ENCODE measurements around the gene PPT2.
A peak's percentile ranks its signal among the peaks of the same experiment; 100 is the strongest.

Gene PPT2

GRCh38 chr6:32152769-32153563 lies 975 bp upstream of the PPT2 start:
- DNase-seq = peak; percentile 20

DNA sequence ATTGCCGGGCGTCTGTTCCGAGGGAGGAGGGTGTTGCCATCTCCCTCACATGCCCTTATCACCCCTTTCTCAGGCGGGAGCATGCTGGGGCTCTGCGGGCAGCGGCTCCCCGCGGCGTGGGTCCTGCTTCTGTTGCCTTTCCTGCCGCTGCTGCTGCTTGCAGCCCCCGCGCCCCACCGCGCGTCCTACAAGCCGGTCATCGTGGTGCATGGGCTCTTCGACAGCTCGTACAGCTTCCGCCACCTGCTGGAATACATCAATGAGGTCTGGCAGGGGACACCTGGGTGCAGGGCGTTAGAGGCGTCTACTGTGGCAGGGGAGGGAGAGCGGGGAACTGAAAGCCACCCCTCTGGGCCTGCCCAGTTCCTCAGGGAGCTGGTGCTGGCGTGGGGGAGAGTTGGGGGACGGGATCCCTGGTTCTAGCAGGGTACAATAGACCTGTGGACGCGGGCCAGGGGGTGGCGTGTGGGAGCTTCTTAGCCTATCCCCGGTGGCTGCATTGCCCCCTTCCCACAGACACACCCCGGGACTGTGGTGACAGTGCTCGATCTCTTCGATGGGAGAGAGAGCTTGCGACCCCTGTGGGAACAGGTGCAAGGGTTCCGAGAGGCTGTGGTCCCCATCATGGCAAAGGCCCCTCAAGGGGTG lies 697 bp downstream of the PPT2 start:
- peak; percentile 59 for DNase-seq

- no peak for DNase-seq
Measured at GRCh38 chr6:32156891-32157290, 3.0 kb downstream of the PPT2 start.

DNA sequence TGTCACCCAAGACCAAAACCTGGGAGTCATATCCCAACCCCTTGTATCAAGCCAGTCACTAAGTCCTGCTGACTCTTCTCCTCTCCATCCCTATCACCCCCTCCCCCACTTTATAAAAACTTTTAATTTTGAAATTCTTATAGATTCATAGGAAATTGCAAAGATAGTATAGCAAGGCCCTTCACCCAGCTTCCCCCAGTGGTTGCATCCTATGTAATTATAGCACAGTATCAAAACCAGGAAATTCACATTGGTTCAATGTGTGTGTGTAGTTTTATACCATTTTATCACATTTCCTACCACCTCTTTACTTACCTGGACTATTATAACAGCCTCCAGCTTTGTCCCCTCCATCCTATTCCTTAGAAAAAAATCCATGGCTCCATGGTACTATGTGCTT lies 4.1 kb downstream of the PPT2 start:
- no peak for DNase-seq

- no peak for DNase-seq
Measured at GRCh38 chr6:32163559-32164258, 9.8 kb downstream of the PPT2 start.

GRCh38 chr6:32164295-32164694 lies 10.4 kb downstream of the PPT2 start, which contains the start of gene EGFL8:
TSS of gene EGFL8 (plus strand) at chr6:32164595. CDS start at chr6:32166166, 1,571 bp downstream.
- DNase-seq = no peak

DNA sequence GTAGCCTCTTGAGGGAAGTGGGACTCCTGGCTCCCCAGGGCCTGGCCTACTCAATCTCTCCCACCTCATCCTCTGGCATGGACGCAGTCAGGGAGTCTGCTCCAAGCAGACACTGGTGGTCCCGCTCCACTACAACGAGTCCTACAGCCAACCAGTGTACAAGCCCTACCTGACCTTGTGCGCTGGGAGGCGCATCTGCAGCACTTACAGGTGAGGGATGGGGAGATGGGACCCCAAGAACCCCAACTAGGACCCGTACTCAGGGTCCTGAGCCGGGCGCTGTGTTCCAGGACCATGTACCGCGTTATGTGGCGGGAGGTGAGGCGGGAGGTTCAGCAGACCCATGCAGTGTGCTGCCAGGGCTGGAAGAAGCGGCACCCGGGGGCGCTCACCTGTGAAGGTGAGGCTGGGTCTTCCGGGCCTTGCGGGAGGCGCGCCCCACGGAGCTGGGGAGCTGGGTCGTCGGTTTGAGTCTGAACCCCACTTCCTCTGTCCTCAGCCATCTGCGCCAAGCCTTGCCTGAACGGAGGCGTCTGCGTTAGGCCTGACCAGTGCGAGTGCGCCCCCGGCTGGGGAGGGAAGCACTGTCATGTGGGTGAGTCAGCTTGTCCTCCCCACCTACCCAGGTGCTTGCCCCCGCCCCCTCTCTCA lies 12.6 kb downstream of the PPT2 start:
- DNase-seq = no peak

GRCh38 chr6:32167154-32167760 lies 13.3 kb downstream of the PPT2 start:
- DNase-seq = no peak

- DNase-seq = no peak
Measured at GRCh38 chr6:32167761-32168262, 13.9 kb downstream of the PPT2 start.

- DNase-seq = no peak
Measured at GRCh38 chr6:32168350-32168749, 14.4 kb downstream of the PPT2 start.

GRCh38 chr6:32168807-32169591 lies 15.1 kb downstream of the PPT2 start:
- no peak for DNase-seq

DNA sequence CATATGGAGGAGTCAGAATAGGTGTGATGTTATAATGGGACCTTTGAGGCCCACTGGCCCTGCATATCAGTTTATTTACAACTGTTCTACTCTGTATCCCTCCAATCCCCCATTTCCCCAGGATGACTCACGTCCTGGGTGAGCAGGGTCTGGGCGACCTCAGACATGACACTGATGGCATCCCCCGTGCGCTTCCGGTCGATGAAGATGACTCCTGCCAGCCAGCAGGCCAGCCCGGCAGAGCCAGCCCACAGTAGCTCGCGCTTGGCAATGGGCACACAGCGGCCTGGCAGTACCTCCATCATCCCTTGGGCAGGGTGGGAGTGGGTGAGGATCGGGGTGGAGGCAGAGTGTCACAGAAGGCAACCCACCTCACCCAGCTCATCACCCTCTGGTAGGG lies 16.4 kb downstream of the PPT2 start:
- DNase-seq = no peak

DNA sequence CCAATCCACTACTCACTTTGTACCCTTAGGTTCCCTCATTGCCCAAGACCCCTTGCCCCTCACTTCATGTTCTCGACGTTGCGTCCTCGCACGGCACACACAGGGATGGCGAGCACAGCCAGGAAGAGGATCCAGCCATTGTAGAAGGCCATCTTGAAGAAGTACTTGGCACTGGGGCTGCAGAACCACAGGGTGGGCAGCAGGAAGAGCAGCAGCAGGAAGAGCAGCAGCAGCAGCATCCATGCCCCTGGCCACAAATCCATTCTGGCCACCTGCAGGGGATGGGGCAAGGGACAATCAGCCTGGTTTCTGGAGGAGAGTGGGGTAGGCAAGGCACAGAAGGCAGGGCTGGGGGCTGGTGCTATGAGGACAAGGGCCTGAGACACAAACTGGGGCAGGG lies 17.3 kb downstream of the PPT2 start:
- no peak for DNase-seq

- DNase-seq = no peak
Measured at GRCh38 chr6:32173051-32173727, 19.2 kb downstream of the PPT2 start.

DNA sequence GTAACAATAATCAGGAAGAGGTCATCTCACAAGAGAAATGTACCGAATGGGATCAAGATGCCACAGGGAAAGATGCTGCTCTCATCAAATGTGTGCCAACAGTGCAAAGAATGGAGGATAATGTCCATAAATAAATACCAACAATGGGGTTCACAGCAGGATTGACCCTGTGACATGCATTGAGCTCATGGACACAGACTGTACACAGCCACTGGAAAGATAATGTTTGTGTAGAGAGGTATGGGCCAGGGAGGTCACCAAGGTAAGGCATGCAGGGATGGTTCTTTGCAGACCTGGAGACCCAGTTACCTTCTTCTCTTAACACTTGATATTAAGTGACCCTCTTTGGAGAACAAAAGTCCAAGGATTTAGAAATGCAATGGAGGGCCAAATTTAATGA lies 20.5 kb downstream of the PPT2 start:
- no peak for DNase-seq

GRCh38 chr6:32175322-32175710 lies 21.4 kb downstream of the PPT2 start:
- no peak for DNase-seq

- DNase-seq = peak; percentile 96
Measured at GRCh38 chr6:32175711-32176475, 22.0 kb downstream of the PPT2 start, which contains the start of gene AGPAT1. TSS of gene AGPAT1 (minus strand) at chr6:32176084. CDS start at chr6:32171496, 4,588 bp downstream.

DNA sequence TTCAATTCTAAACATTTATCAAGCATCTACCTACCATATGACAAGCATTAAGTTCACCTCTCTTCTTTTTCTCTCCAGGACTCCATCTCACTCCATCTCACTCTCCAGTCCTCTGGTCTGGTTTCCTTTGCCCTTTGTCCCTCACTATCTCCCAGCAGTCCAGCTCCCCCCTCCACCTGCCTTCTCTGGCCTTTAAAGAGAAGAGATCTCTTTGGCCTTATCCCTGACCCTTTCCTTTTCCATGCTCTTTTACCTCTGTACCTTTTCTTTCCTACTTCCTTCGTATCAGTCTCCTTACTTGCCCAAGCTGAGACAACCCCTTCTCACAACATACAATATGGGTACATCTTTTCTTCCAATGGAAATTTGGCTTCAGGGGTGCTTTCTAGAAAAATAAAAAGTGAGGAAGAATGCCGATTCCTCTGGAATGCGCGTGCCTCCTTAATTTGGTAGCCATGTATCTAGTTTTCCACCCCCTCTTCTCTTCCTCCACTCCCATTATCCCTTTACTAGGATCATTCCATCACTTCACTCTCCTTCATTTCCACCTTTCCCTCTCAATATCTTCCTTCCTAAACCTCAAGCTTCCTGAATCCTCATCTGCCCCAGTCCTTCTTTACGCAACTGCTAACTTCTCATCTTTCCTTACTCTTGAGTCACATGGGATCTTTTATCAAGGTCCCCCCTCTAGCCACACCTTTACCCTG lies 22.7 kb downstream of the PPT2 start:
- DNase-seq = no peak

DNA sequence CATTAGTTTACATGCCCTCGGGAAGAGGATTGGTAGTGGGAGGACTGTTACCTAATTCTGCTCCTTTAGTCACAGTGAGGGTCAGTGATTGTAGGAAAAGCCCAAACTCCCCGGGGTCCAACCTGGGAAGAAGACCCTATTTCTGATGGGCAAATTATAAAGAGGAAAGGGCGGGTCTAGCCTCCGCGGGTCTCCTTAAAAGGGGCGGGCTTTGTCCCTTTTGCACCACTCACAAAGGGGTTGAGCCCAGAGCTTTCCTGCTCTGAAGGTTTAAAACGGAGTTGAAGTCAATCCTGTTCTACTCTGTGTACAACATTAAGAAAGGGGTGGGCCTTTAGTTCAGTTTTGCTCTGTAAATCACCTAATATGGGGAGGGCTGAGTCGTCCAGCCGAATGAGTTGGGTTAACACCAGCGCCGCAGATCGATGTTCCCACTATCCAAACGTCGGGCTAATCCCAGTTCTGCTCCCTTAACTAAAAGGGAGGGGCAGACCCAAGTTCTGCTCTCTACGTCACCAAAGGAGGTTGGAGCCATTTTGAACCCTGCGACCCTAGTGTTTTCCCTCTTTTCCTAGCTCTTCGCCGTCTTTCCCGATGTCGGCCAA lies 23.3 kb downstream of the PPT2 start:
- DNase-seq = peak; percentile 30

All from activated CD8-positive, alpha-beta memory T cell treated with anti-CD3 and anti-CD28 coated beads, Interleukin-2, amount 50 U/mL, for 4 hours (primary cell).